PC-9 (cell line): ENCODE results near the gene NOX5.

ENCODE experiments used
- CTCF ChIP-seq: fragments of 200-600 bp; sonication (generic); conservative IDR thresholded peaks from 2 replicates; pipeline ENCODE4 v1.6.1; 2017; ENCODE audit warnings: mixed run types, antibody characterized with exemption, mild to moderate bottlenecking, moderate library complexity
- EZH2 ChIP-seq: fragments of 200-600 bp; sonication (generic); IDR thresholded peaks from 2 replicates; pipeline ENCODE4 v1.8.0; 2017; ENCODE audit warnings: antibody characterized with exemption, low read depth

GRCh38 chr15:69059557-69059943, 45.1 kb downstream of the NOX5 start:
- TF ChIP-seq CTCF (no peak), EZH2 (no peak)
